ENCODE results near the gene RPS16.

The RPS16 gene

GRCh38 chr19:39405958-39406655, 29.6 kb downstream of the RPS16 start:
- DNase-seq: no peak

GRCh38 chr19:39405261-39405957, 30.3 kb downstream of the RPS16 start:
- no peak for DNase-seq

- DNase-seq: no peak
These were observed 32.1 kb downstream of the RPS16 start for GRCh38 chr19:39403331-39404312.

GRCh38 chr19:39402346-39403300, 33.1 kb downstream of the RPS16 start:
- no peak for DNase-seq

GRCh38 chr19:39401549-39402345, 34.0 kb downstream of the RPS16 start:
- DNase-seq: no peak

GRCh38 chr19:39401070-39401548, 34.6 kb downstream of the RPS16 start:
- DNase-seq: no peak

- DNase-seq: no peak
These were observed 35.7 kb downstream of the RPS16 start for GRCh38 chr19:39400061-39400460.

GRCh38 chr19:39399668-39400050, 36.1 kb downstream of the RPS16 start:
- no peak for DNase-seq

GRCh38 chr19:39398297-39398864, 37.4 kb downstream of the RPS16 start:
- no peak for DNase-seq

GRCh38 chr19:39397360-39398296, 38.1 kb downstream of the RPS16 start:
- peak; percentile 43 for DNase-seq

- peak; percentile 99 for DNase-seq
These were observed 44.9 kb downstream of the RPS16 start, which contains the start of the genes MED29 and PAF1 for GRCh38 chr19:39390751-39391437. Gene MED29, plus strand, starts transcription at chr19:39391378. Its CDS starts 45 bp downstream, at chr19:39391423. Gene PAF1, minus strand, starts transcription at chr19:39391106. Its CDS starts 242 bp downstream, at chr19:39390864.

- DNase-seq: no peak
These were observed 45.3 kb downstream of the RPS16 start for GRCh38 chr19:39390451-39390750.

- DNase-seq: no peak
These were observed 45.9 kb downstream of the RPS16 start for GRCh38 chr19:39389631-39390414.

GRCh38 chr19:39388657-39389056, 47.1 kb downstream of the RPS16 start:
- DNase-seq: no peak

GRCh38 chr19:39386557-39386956, 49.2 kb downstream of the RPS16 start:
- no peak for DNase-seq

GRCh38 chr19:39385629-39386411, 49.9 kb downstream of the RPS16 start:
- no peak for DNase-seq
